ENCODE data around the gene EPB41L2.
"Not testable (repeated sequence)": the region's sequence is repeated elsewhere in the genome, so short reads cannot be mapped to it uniquely, and the experiment has no call there.

Gene EPB41L2

GRCh38 chr6:131001945-131002660, 60.9 kb downstream of the EPB41L2 start:
- ATAC-seq = no peak

- no peak for ATAC-seq
Observed at GRCh38 chr6:131001111-131001736, 61.8 kb downstream of the EPB41L2 start.

GRCh38 chr6:131000544-131000943, 62.5 kb downstream of the EPB41L2 start:
- no peak for ATAC-seq

- ATAC-seq = no peak
Observed at GRCh38 chr6:130997061-130997753, 65.8 kb downstream of the EPB41L2 start.

- ATAC-seq = no peak
Observed at GRCh38 chr6:130996635-130997034, 66.4 kb downstream of the EPB41L2 start.

- no peak for ATAC-seq
Observed at GRCh38 chr6:130995783-130996447, 67.1 kb downstream of the EPB41L2 start.

GRCh38 chr6:130994319-130995097, 68.5 kb downstream of the EPB41L2 start:
- ATAC-seq = no peak

GRCh38 chr6:130993292-130993765, 69.7 kb downstream of the EPB41L2 start:
- no peak for ATAC-seq

GRCh38 chr6:130991422-130992137, 71.5 kb downstream of the EPB41L2 start:
- ATAC-seq = no peak

GRCh38 chr6:130987539-130987938, 75.5 kb downstream of the EPB41L2 start:
- not testable (repeated sequence) for ATAC-seq

GRCh38 chr6:130985115-130985514, 77.9 kb downstream of the EPB41L2 start:
- ATAC-seq = no peak

GRCh38 chr6:130982941-130983456, 80.0 kb downstream of the EPB41L2 start:
- ATAC-seq = no peak

- ATAC-seq = no peak
Observed at GRCh38 chr6:130982135-130982534, 80.9 kb downstream of the EPB41L2 start.

GRCh38 chr6:130981409-130981808, 81.6 kb downstream of the EPB41L2 start:
- ATAC-seq = no peak

GRCh38 chr6:130980310-130981032, 82.6 kb downstream of the EPB41L2 start:
- ATAC-seq = no peak

GRCh38 chr6:130978660-130979396, 84.2 kb downstream of the EPB41L2 start:
- ATAC-seq = no peak

GRCh38 chr6:130978180-130978579, 84.9 kb downstream of the EPB41L2 start:
- no peak for ATAC-seq

- ATAC-seq = no peak
Observed at GRCh38 chr6:130975325-130975724, 87.7 kb downstream of the EPB41L2 start.

- ATAC-seq = no peak
Observed at GRCh38 chr6:130973521-130974277, 89.3 kb downstream of the EPB41L2 start.
